Activated CD8-positive, alpha-beta T cell treated with anti-CD3 and anti-CD28 coated beads for 36 hours (primary cell): ENCODE measurements around the gene ATG4B. TPM values are rescaled to one million over a fixed set of nuclear protein-coding genes. Genes with fewer than 3 reads are reported as not detected.

Experiments used
- ATAC-seq: fragments of 200-7000 bp; cut with Tn5 transposase; one replicate; pipeline ENCODE4 v1.10.0; 2021; ENCODE audit warnings: mild to moderate bottlenecking, moderate library complexity
- CTCF ChIA-PET: fragments of 350-600 bp; sonication (Branson Sonifier 250); formaldehyde crosslinking; loops from one replicate; lab custom pipeline; 2021; ENCODE audit warnings: antibody characterized with exemption; lab: Charles Lee
- POLR2A ChIA-PET: fragments of 350-600 bp; sonication (Branson Sonifier 250); formaldehyde crosslinking; loops from one replicate; lab custom pipeline; 2021; ENCODE audit warnings: antibody characterized with exemption; lab: Charles Lee
- DNase-seq: peaks from one replicate; pipeline ENCODE4 v3.0.0-alpha.2; 2020
- H3K27ac Mint-ChIP-seq: one replicate; pipeline ENCODE4 v1.8.0; 2021; ENCODE audit warnings: mild to moderate bottlenecking, mixed read lengths
- H3K27me3 Mint-ChIP-seq: one replicate; pipeline ENCODE4 v1.8.0; 2021; ENCODE audit warnings: mixed read lengths
- H3K36me3 Mint-ChIP-seq: one replicate; pipeline ENCODE4 v1.8.0; 2021; ENCODE audit warnings: low read depth, mixed read lengths
- H3K4me1 Mint-ChIP-seq: one replicate; pipeline ENCODE4 v1.8.0; 2021; ENCODE audit warnings: low read depth, mixed read lengths
- H3K4me3 Mint-ChIP-seq: one replicate; pipeline ENCODE4 v1.8.0; 2021; ENCODE audit warnings: mild to moderate bottlenecking, moderate library complexity, mixed read lengths
- H3K9me3 Mint-ChIP-seq: one replicate; pipeline ENCODE4 v1.8.0; 2021; ENCODE audit warnings: mixed read lengths
- CTCF ChIP-seq: fragments of 200-600 bp; IDR thresholded peaks from one replicate; pipeline ENCODE4 v1.8.0; 2022; ENCODE audit warnings: antibody characterized with exemption, mild to moderate bottlenecking
- intact Hi-C: fragments of 100-400 bp; cut with micrococcal nuclease; formaldehyde crosslinking; loops from one replicate; pipeline ENCODE4 v1.10.0; 2022
- total RNA-seq, 2 experiments: library from RNA; stranded (reverse); gene quantifications; one replicate each; pipeline ENCODE4 v1.2.3, GENCODE V29; 2021

ATG4B gene
- total RNA-seq, 2 experiments from 2014 or later = 90.7 to 94.6 TPM

- ATAC-seq = peak; percentile 13
- no peaks in the 10 kb centered on the region for H3K9me3 Mint-ChIP-seq
- H3K4me3 Mint-ChIP-seq = no peak overlapping the region
- H3K27me3 Mint-ChIP-seq = no peaks in the 10 kb centered on the region
- intact Hi-C loops = no loop called here
- H3K27ac Mint-ChIP-seq = no peak overlapping the region
- ChIA-PET CTCF (no interaction called here), POLR2A (interaction anchor here (0.9 to 2.5 kb wide), 4 partner anchors 10 to 78 kb away, joined by 3 to 5 read pairs (median 4); partner anchors contain the start of gene DTYMK)
- peaks cover 38% of the 10 kb centered on the region for H3K36me3 Mint-ChIP-seq
- peaks cover 12% of the 10 kb centered on the region for H3K4me1 Mint-ChIP-seq
- TF ChIP-seq CTCF = no peak
- DNase-seq = no peak
Measured at GRCh38 chr2:241676665-241677064, 39.2 kb downstream of the ATG4B start.

GRCh38 chr2:241677392-241677791, 39.9 kb downstream of the ATG4B start:
- ATAC-seq = no peak
- CTCF ChIA-PET = no interaction called here
- no peaks in the 10 kb centered on the region for H3K9me3 Mint-ChIP-seq
- DNase-seq = no peak
- H3K27ac Mint-ChIP-seq = no peak overlapping the region
- no peak overlapping the region for H3K4me3 Mint-ChIP-seq
- H3K4me1 Mint-ChIP-seq = peaks cover 12% of the 10 kb centered on the region
- intact Hi-C loops = no loop called here
- H3K36me3 Mint-ChIP-seq = peaks cover 42% of the 10 kb centered on the region
- POLR2A ChIA-PET = interaction anchor here (0.9 to 2.5 kb wide), 3 partner anchors 9 to 79 kb away, joined by 4 to 5 read pairs (median 4); partner anchors contain the start of gene DTYMK
- no peak for TF ChIP-seq CTCF
- H3K27me3 Mint-ChIP-seq = no peaks in the 10 kb centered on the region

GRCh38 chr2:241678307-241678706, 40.8 kb downstream of the ATG4B start:
- H3K4me3 Mint-ChIP-seq = no peak overlapping the region
- peaks cover 49% of the 10 kb centered on the region for H3K36me3 Mint-ChIP-seq
- H3K9me3 Mint-ChIP-seq = no peaks in the 10 kb centered on the region
- intact Hi-C loops = no loop called here
- no peak for TF ChIP-seq CTCF
- ChIA-PET POLR2A (interaction anchor here (1.0 to 2.5 kb wide), 2 partner anchors 31 to 37 kb away, joined by 3 to 5 read pairs; no protein-coding TSS in a partner anchor), CTCF (interaction anchor here (1.0 kb wide), 1 partner anchor 13 kb away, joined by 3 read pairs; no protein-coding TSS in a partner anchor)
- H3K27me3 Mint-ChIP-seq = no peaks in the 10 kb centered on the region
- H3K4me1 Mint-ChIP-seq = peaks cover 4% of the 10 kb centered on the region
- no peak for ATAC-seq
- no peak for DNase-seq
- no peak overlapping the region for H3K27ac Mint-ChIP-seq

GRCh38 chr2:241678784-241679540, 41.5 kb downstream of the ATG4B start:
- Mint-ChIP-seq H3K9me3 (no peaks in the 10 kb centered on the region), H3K27ac (no peak overlapping the region), H3K4me3 (no peak overlapping the region), H3K4me1 (peaks cover 4% of the 10 kb centered on the region), H3K27me3 (no peaks in the 10 kb centered on the region), H3K36me3 (peaks cover 54% of the 10 kb centered on the region)
- no peak for TF ChIP-seq CTCF
- ATAC-seq (no peak), DNase-seq (no peak)
- ChIA-PET POLR2A (interaction anchor here (1.0 to 2.5 kb wide), 3 partner anchors 9 to 37 kb away, joined by 3 to 10 read pairs (median 5); no protein-coding TSS in a partner anchor), CTCF (interaction anchor here (1.0 kb wide), 1 partner anchor 14 kb away, joined by 3 read pairs; no protein-coding TSS in a partner anchor)
- intact Hi-C loops = no loop called here

GRCh38 chr2:241680044-241680443, 42.6 kb downstream of the ATG4B start:
- H3K9me3 Mint-ChIP-seq = no peaks in the 10 kb centered on the region
- H3K27me3 Mint-ChIP-seq = no peaks in the 10 kb centered on the region
- no peak overlapping the region for H3K27ac Mint-ChIP-seq
- peaks cover 59% of the 10 kb centered on the region for H3K36me3 Mint-ChIP-seq
- DNase-seq = no peak
- no peak for ATAC-seq
- no peak for TF ChIP-seq CTCF
- no peak overlapping the region for H3K4me3 Mint-ChIP-seq
- ChIA-PET CTCF (no interaction called here), POLR2A (interaction anchor here (2.5 kb wide), 1 partner anchor 10 kb away, joined by 10 read pairs; no protein-coding TSS in a partner anchor)
- intact Hi-C loops = no loop called here
- peaks cover 8% of the 10 kb centered on the region for H3K4me1 Mint-ChIP-seq
